Glomerular endothelial cell (primary cell): ENCODE measurements around the gene LYSMD1. TPM values are rescaled to one million over a fixed set of nuclear protein-coding genes. Genes with fewer than 3 reads are reported as not detected.

Experiments
- DNase-seq: peaks from one replicate; pipeline ENCODE4 v3.0.0-alpha.2; 2011; ENCODE audit warnings: low read depth, low spot score; ENCODE audit errors: extremely low read depth
- total RNA-seq: library from RNA; depleted of rRNA; stranded (reverse); fragments of >200 nt; gene quantifications from 2 replicates; pipeline ENCODE4 v1.2.3, GENCODE V29; 2015

The LYSMD1 gene
- total RNA-seq, 1 donor from 2014 or later: 4.7 TPM

DNA sequence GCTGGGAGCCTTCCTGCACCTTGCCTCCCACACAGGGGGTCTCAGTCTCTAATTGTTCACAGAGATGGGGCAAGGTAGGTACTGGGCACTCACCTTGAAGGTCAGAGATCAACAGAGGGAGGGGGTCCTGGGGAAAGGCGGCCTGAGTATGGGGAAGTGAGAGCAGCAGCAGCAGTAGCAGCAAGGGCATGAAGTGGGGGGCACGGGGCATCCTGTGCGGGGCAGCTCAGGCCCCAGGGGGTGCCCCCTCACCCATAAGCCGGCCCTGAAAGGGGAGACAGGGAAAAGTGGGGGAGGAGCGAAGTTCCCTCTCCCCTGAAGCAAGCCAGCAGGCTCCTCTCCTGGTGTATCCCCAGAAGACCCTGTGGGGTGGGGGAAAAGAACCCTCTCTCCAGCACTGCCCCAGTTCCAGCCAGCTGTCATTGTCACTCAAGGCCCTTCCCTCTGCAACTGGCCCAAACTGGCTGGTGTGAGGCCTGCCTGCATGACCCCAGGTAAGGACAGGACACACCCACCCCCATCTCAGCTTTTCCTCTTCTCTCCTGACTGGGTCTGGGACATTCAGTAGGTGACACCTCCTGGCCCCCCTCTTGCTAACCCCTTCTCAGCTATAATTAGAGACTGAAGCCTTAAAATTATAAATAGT, 23.2 kb downstream of the LYSMD1 start:
- DNase-seq: no peak

DNA sequence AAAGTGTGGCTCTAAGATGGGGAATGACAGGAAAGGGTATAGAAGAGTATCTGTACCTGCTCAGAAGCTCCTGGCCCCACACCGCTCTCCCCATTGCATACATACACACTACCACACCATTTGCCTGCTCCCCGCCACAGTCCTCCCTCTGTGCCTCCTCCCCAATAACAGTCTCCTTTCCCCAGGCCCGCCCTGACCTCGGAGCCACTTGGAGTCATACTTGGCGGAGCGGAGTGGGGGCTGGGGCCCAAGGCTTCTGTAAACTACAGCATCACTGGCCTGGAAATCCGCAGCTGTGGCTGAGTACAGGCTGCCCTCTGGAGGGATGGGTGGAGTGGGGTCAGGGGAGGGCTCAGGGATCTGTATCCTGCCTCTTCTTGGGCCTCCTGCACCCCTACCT, 27.9 kb downstream of the LYSMD1 start:
- DNase-seq: no peak

GRCh38 chr1:151135433-151136385, 30.0 kb downstream of the LYSMD1 start:
- DNase-seq: no peak

- no peak for DNase-seq
These were observed 30.7 kb downstream of the LYSMD1 start for GRCh38 chr1:151134991-151135390.

DNA sequence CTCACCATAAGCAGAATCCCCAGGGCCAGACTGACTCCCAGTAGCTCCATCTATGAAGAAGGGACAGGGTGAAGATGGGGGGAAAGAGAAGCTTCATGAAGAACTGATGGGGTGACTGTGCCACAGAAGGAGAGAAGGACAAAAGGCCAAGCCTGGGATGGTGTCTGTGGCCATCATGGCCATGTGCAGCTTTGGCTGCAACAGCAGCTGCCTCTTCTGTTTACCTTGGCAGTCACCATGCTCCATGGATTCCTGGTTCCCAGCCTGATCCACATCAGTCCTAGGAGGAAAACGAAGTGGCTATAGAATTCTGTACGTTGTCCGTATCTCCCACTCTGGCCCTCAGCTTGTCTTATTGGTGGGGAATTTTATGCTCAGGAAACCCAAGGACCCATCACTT, 31.3 kb downstream of the LYSMD1 start:
- no peak for DNase-seq

GRCh38 chr1:151133018-151133806, 32.5 kb downstream of the LYSMD1 start:
- no peak for DNase-seq

DNA sequence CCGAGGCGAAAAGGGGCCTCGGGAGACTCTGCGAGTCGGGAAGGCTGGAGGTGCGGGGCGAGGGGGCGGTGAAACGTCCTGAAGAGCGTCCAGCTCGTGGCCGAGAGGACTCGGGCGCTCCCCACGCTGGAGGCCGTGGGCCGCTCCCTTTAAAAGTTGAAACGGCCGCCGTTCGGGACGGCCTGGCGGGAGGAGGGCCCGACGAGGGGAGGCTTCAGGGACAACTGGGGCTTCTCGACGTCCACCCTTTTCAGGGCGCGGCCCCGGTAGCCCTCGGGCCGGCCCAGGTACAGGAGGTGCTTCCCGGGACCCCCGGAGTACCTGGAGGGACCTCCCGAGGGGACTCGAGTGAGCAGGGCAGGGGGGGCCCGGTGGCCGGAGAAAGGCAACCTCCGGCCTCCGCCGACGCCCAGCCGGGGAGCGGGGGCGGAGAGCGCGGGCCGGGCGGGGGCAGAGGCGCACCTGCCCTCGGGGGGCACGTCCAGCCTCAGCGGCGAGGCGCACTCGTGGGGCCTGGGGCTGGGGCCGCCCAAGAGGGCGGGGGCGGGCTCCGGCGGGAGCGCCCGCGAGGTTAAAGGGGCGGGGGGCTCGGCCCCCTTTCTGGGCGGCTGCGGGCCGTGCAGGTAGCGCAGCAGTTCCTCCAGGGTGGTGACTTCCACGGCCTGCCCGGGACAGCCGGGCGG, 33.2 kb downstream of the LYSMD1 start:
- DNase-seq: no peak

GRCh38 chr1:151131701-151132334, 33.9 kb downstream of the LYSMD1 start:
- no peak for DNase-seq

- DNase-seq: no peak
These were observed 34.6 kb downstream of the LYSMD1 start for GRCh38 chr1:151130987-151131586.

GRCh38 chr1:151128800-151129199, 36.9 kb downstream of the LYSMD1 start:
- DNase-seq: no peak

GRCh38 chr1:151124763-151125403, 40.8 kb downstream of the LYSMD1 start:
- DNase-seq: no peak

DNA sequence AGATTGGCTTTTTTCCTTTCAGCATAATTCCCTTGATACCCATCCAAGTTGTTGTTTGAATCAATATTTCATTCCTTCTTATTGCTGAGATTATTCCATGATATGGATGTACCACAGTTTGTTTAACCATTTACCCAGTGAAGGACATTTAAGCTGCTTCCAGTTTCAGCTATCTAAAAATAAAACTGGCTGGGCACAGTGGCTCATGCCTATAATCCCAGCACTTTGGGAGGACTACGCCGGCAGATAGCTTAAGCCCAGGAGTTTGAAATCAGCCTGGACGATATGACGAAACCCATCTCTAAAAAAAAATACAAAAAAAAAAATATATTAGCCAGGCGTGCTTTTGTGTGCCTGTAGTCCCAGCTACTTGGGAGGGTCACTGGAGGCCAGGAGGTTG, 51.8 kb downstream of the LYSMD1 start:
- no peak for DNase-seq

Other genes with a start within 250 kb of the LYSMD1 start
- 23.1 and 29.5 TPM in 2 replicates for gene SETDB1, start 239.5 kb downstream of the LYSMD1 start, total RNA-seq
- 109 and 139 TPM in 2 replicates for gene CERS2, start 191.1 kb downstream of the LYSMD1 start, total RNA-seq
- gene ANXA9, start 183.6 kb downstream of the LYSMD1 start, total RNA-seq: 0.19 TPM in 1 of 2 replicates, not detected in the other
- gene MINDY1, start 159.0 kb downstream of the LYSMD1 start, total RNA-seq: 12.5 and 17.9 TPM in 2 replicates
- gene PRUNE1, start 157.5 kb downstream of the LYSMD1 start, total RNA-seq: 4.5 and 6.1 TPM in 2 replicates
- not detected in 2 replicates for gene BNIPL, start 129.3 kb downstream of the LYSMD1 start, total RNA-seq
- gene C1orf56, start 118.2 kb downstream of the LYSMD1 start, total RNA-seq: 2.4 and 2.9 TPM in 2 replicates
- 69.4 and 73.9 TPM in 2 replicates for gene CDC42SE1, start 106.3 kb downstream of the LYSMD1 start, total RNA-seq
- gene MLLT11, start 105.5 kb downstream of the LYSMD1 start, total RNA-seq: 25.1 and 27.6 TPM in 2 replicates
- gene GABPB2, start 95.1 kb downstream of the LYSMD1 start, total RNA-seq: 3.4 and 7.4 TPM in 2 replicates
- 20.2 and 28.1 TPM in 2 replicates for gene SEMA6C, start 19.3 kb downstream of the LYSMD1 start, total RNA-seq
- gene TNFAIP8L2, start 9.3 kb downstream of the LYSMD1 start, total RNA-seq: not detected in 2 replicates
- gene SCNM1, start 242 bp upstream of the LYSMD1 start, total RNA-seq: 39.3 and 42.6 TPM in 2 replicates
- not detected in 2 replicates for gene TMOD4, start 10.1 kb upstream of the LYSMD1 start, total RNA-seq
- 38.1 and 58.2 TPM in 2 replicates for gene VPS72, start 24.3 kb upstream of the LYSMD1 start, total RNA-seq
- 36.4 and 45.3 TPM in 2 replicates for gene PIP5K1A, start 32.6 kb upstream of the LYSMD1 start, total RNA-seq
- gene PSMD4, start 88.8 kb upstream of the LYSMD1 start, total RNA-seq: 151 and 156 TPM in 2 replicates
- 17.6 and 22.8 TPM in 2 replicates for gene ZNF687, start 116.4 kb upstream of the LYSMD1 start, total RNA-seq
- 48.5 and 56.1 TPM in 2 replicates for gene PI4KB, start 161.5 kb upstream of the LYSMD1 start, total RNA-seq
- 45.6 and 47.0 TPM in 2 replicates for gene RFX5, start 181.3 kb upstream of the LYSMD1 start, total RNA-seq
- 0.93 and 1.2 TPM in 2 replicates for gene SELENBP1, start 206.8 kb upstream of the LYSMD1 start, total RNA-seq
- 289 and 321 TPM in 2 replicates for gene PSMB4, start 233.7 kb upstream of the LYSMD1 start, total RNA-seq